BJ (cell line): ENCODE data around the gene GABRA5. TPM values are rescaled to one million over a fixed set of nuclear protein-coding genes. Genes with fewer than 3 reads are reported as not detected.
"Not testable (repeated sequence)": the region's sequence is repeated elsewhere in the genome, so short reads cannot be mapped to it uniquely, and the experiment has no call there.

Experiments
- CTCF ChIA-PET: fragments of 350-600 bp; formaldehyde crosslinking; extraction: SDS; loops from one replicate; lab custom pipeline; 2021; ENCODE audit warnings: antibody characterized with exemption, inconsistent platforms; lab: Yijun Ruan, JAX
- POLR2A ChIA-PET: fragments of 300-600 bp; sonication (Branson Sonifier 250); formaldehyde crosslinking; extraction: SDS; loops from one replicate; lab custom pipeline; 2021; ENCODE audit warnings: antibody characterized with exemption; lab: Charles Lee
- DNase-seq: peaks from one replicate; pipeline ENCODE4 v3.0.0-alpha.2; 2011; ENCODE audit warnings: low read depth
- H3K27me3 ChIP-seq: 2 replicates; pipeline ENCODE4 v1.6.0; 2011; ENCODE audit warnings: low read length; ENCODE audit not compliant: control insufficient read depth, insufficient read depth
- H3K36me3 ChIP-seq: 2 replicates; pipeline ENCODE4 v1.5.1; 2011; ENCODE audit warnings: low read length; ENCODE audit not compliant: control insufficient read depth, insufficient read depth
- H3K4me3 ChIP-seq: 2 replicates; pipeline ENCODE4 v1.5.1; 2011; ENCODE audit warnings: low read depth, mild to moderate bottlenecking, control low read depth, low read length
- CTCF ChIP-seq: IDR thresholded peaks from 2 replicates; pipeline ENCODE4 v1.5.1; 2011; ENCODE audit warnings: low read depth, mild to moderate bottlenecking, control low read depth, inconsistent platforms, low read length, moderate library complexity; ENCODE audit not compliant: insufficient read depth
- polyA plus RNA-seq: library from polyadenylated mRNA; depleted of rRNA; stranded (reverse); fragments of >200 nt; gene quantifications from 2 replicates; pipeline ENCODE4 v1.2.3, GENCODE V29; 2011

The GABRA5 gene
- polyA plus RNA-seq, 1 experiment = 0.40 TPM

DNA sequence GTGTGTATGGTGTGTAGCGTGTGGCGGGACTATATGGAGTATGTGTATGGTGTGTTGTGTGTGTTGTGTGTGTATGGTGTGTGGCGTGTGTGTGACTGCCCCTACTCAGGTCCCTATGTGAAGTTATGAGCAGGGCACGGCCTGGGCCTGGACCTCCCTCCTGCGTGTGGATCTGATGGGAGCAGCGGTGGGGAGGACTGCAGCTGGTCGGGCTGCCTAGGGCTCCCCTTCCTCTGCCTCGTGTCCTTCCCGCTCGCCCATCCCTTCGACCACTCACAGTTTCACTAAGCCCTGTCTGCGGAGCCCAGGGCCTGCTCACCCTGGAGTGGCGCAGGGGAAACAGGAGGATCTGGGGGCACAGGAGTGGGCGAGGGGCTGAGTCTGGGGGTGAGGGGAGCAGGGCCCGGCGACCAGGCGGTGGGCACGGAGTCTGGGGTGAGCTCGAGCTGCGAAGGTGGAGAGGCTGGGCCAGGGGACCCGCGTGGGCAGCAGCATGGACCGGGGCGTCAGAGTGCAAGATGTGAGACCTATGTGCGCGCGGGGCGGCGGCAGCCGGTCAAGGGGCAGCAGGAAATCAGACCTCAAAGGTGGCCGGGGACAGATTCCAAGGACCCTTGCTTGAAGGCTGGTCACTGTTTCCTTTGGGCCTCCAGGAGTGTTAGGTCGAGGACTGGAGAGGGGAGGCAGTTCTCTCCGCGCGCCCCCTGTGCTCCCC, 26.6 kb downstream of the GABRA5 start:
- POLR2A ChIA-PET = no interaction called here

GRCh38 chr15:26894181-26894580, 27.3 kb downstream of the GABRA5 start:
- Histone ChIP-seq H3K36me3 (no peaks in the 10 kb centered on the region), H3K4me3 (no peak overlapping the region), H3K27me3 (no peaks in the 10 kb centered on the region)
- CTCF ChIA-PET = no interaction called here
- no peak for TF ChIP-seq CTCF
- DNase-seq = no peak
- POLR2A ChIA-PET = no interaction called here

More for the DNA sequence above, 26.6 kb downstream of the GABRA5 start:
- H3K36me3 ChIP-seq = no peaks in the 10 kb centered on the region
- no peak for TF ChIP-seq CTCF
- CTCF ChIA-PET = no interaction called here
- H3K4me3 ChIP-seq = no peak overlapping the region
- DNase-seq = no peak
- no peaks in the 10 kb centered on the region for H3K27me3 ChIP-seq

- CTCF ChIA-PET, DNase-seq, H3K27me3 ChIP-seq, POLR2A ChIA-PET, H3K4me3 ChIP-seq, H3K36me3 ChIP-seq: not testable (repeated sequence)
These were observed 28.5 kb downstream of the GABRA5 start for GRCh38 chr15:26895346-26895745.

- Histone ChIP-seq H3K4me3 (no peak overlapping the region), H3K36me3 (no peaks in the 10 kb centered on the region), H3K27me3 (no peaks in the 10 kb centered on the region)
- TF ChIP-seq CTCF = no peak
- ChIA-PET POLR2A (no interaction called here), CTCF (no interaction called here)
- no peak for DNase-seq
These were observed 32.8 kb downstream of the GABRA5 start for GRCh38 chr15:26899658-26900057.

DNA sequence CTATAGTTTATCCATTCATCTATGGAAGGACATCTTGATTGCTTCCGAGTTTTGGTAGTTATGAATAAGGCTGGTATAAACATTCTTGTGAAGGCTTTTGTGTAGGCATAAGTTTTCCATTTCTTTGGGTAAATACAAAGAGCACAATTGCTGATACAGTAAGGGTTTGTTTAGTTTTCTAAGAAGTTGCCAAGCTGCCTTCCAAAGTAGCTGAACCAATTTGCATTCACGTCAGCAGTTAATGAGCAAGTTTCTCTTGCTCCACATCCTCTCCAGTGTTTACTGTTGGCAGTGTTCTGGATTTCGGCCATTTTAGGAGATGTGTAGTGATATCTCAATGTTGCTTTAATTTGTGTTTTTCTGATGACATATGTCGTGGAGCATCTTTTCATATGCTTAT, 34.2 kb downstream of the GABRA5 start:
- TF ChIP-seq CTCF = no peak
- no peaks in the 10 kb centered on the region for H3K27me3 ChIP-seq
- no peaks in the 10 kb centered on the region for H3K36me3 ChIP-seq
- H3K4me3 ChIP-seq = no peak overlapping the region
- CTCF ChIA-PET = no interaction called here
- POLR2A ChIA-PET = no interaction called here
- no peak for DNase-seq

DNA sequence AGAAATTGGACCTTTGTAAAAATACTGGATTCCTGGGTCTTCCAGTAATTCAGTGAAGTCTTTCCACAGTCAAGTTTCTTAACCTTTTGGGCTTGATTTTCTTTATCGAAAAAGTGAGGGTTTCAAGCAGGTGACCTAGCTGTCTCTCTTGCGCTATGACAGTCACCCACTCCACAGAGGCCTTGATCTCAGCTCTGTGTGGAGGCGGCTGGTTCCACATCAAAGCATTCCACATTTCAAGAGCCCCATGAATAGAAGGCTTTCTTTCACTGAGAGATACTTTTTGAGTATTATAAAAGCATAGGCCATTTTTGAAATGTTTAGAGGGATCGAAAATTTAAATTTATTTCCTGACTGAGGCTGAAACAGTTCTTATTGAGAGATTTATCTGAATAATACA, 43.9 kb downstream of the GABRA5 start:
- ChIA-PET POLR2A (no interaction called here), CTCF (no interaction called here)
- Histone ChIP-seq H3K4me3 (no peak overlapping the region), H3K36me3 (no peaks in the 10 kb centered on the region), H3K27me3 (no peaks in the 10 kb centered on the region)
- TF ChIP-seq CTCF = no peak
- no peak for DNase-seq
